Measurements from ENCODE around the gene TSPYL2. TPM values are rescaled to one million over a fixed set of nuclear protein-coding genes. Genes with fewer than 3 reads are reported as not detected.

TSPYL2 gene
- total RNA-seq, 1 experiment from 2014 or later = 39.3 TPM

DNA sequence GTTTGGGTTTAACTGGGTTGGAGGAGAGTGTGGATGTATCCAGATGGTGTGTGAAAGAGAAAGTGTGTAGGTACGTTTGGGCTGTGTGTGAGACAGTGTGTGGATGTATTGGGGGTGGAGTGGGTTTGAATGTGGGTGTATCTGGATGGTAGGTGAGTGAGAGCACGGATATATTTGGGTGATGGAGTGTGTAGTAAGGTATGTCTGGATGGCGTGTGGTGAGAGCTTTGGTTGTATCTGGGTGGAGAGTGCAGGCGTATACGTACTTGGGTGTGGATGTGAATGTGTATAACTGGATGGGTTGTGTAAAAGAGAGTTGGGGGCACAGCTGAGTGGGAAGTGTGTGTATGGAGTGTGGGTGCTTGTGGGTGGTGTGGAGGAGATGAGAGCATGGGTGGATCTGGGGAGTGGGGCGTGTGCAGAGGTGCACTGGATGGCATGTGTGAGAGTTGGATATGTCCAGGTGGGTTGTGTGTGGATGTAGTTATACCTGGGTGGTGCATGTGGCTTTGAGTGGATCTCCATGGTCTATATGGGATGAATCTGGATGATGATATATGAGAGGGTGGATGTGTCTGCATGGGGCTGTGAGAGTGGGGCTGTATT is 26.8 kb upstream of the TSPYL2 start:
- Mint-ChIP-seq H3K27ac (ENCODE audit: low read depth, unreplicated experiment) (no peak overlapping the region), H3K27me3 (ENCODE audit: insufficient read depth, unreplicated experiment) (no peaks in the 10 kb centered on the region), H3K9me3 (ENCODE audit: unreplicated experiment) (no peaks in the 10 kb centered on the region), H3K36me3 (ENCODE audit: insufficient read depth, unreplicated experiment) (no peaks in the 10 kb centered on the region), H3K4me3 (ENCODE audit: unreplicated experiment) (no peak overlapping the region), H3K4me1 (ENCODE audit: insufficient read depth, unreplicated experiment) (no peaks in the 10 kb centered on the region)
- no TSS peak for BruUV-seq (replicated peaks)
- no peak for DNase-seq (ENCODE audit: unreplicated experiment)
- intact Hi-C loops (cut with micrococcal nuclease) = no loop called here
- TF ChIP-seq, protein P1, sequence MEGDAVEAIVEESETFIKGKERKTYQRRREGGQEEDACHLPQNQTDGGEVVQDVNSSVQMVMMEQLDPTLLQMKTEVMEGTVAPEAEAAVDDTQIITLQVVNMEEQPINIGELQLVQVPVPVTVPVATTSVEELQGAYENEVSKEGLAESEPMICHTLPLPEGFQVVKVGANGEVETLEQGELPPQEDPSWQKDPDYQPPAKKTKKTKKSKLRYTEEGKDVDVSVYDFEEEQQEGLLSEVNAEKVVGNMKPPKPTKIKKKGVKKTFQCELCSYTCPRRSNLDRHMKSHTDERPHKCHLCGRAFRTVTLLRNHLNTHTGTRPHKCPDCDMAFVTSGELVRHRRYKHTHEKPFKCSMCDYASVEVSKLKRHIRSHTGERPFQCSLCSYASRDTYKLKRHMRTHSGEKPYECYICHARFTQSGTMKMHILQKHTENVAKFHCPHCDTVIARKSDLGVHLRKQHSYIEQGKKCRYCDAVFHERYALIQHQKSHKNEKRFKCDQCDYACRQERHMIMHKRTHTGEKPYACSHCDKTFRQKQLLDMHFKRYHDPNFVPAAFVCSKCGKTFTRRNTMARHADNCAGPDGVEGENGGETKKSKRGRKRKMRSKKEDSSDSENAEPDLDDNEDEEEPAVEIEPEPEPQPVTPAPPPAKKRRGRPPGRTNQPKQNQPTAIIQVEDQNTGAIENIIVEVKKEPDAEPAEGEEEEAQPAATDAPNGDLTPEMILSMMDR (IDR thresholded peaks at IDR 0.05; ENCODE audit: unreplicated experiment) = no peak
- ChIA-PET POLR2A (no interaction called here), CTCF (no interaction called here)

DNA sequence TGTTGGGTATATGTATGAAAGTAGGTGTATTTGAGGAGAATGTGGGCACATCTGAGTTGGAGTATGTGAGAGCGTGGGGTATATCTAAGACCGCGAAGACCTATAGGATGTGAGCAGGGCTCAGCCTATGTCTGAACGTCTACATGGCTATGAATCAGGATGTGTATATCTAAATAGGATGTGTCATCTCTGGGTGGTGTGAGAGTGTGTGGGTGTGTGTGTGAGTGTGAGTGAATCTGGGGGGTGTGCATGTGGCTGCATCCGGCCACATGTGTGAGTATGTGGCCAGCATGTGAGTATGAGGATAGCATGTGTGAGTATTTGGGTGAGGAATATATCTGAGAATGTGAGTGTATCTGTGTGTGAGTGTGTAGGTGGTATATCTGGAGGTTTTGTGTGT is 25.9 kb upstream of the TSPYL2 start:
- Mint-ChIP-seq H3K9me3 (ENCODE audit: unreplicated experiment) (no peaks in the 10 kb centered on the region), H3K27me3 (ENCODE audit: insufficient read depth, unreplicated experiment) (peaks cover 5% of the 10 kb centered on the region), H3K4me1 (ENCODE audit: insufficient read depth, unreplicated experiment) (no peaks in the 10 kb centered on the region), H3K36me3 (ENCODE audit: insufficient read depth, unreplicated experiment) (no peaks in the 10 kb centered on the region), H3K4me3 (ENCODE audit: unreplicated experiment) (no peak overlapping the region), H3K27ac (ENCODE audit: low read depth, unreplicated experiment) (no peak overlapping the region)
- POLR2A ChIA-PET = no interaction called here
- TF ChIP-seq, protein P1 (IDR thresholded peaks at IDR 0.05; ENCODE audit: unreplicated experiment) = no peak
- no TSS peak for BruUV-seq (replicated peaks)
- CTCF ChIA-PET = no interaction called here
- intact Hi-C loops (cut with micrococcal nuclease) = no loop called here
- no peak for DNase-seq (ENCODE audit: unreplicated experiment)

DNA sequence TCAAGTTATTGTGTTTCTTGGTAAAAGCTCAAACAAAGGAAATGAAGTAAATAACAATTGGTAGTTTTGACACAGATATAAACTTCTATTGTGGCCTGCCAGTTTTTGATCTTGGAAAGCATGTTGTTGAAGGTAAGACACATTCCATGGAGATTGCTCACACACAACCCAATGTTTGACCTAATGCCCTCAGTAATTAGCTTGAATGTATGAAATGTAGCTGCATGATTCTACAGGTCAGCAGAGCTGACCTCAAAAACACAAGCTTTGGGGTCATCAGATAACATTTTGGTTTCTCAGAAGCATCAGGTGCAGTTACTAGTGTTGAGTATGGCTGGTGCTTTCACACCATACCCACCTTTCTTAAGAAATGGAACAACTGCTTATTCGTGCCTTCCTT is 17.1 kb upstream of the TSPYL2 start:
- TF ChIP-seq, protein P1 (IDR thresholded peaks at IDR 0.05; ENCODE audit: unreplicated experiment) = no peak
- Mint-ChIP-seq H3K4me3 (ENCODE audit: unreplicated experiment) (no peak overlapping the region), H3K4me1 (ENCODE audit: insufficient read depth, unreplicated experiment) (no peaks in the 10 kb centered on the region), H3K36me3 (ENCODE audit: insufficient read depth, unreplicated experiment) (no peaks in the 10 kb centered on the region), H3K27ac (ENCODE audit: low read depth, unreplicated experiment) (no peak overlapping the region), H3K9me3 (ENCODE audit: unreplicated experiment) (no peaks in the 10 kb centered on the region), H3K27me3 (ENCODE audit: insufficient read depth, unreplicated experiment) (peaks cover 78% of the 10 kb centered on the region)
- intact Hi-C loops (cut with micrococcal nuclease) = no loop called here
- CTCF ChIA-PET = interaction anchor here (0.6 kb wide), 2 partner anchors 110 to 195 kb away, joined by 3 read pairs; no protein-coding TSS in a partner anchor
- POLR2A ChIA-PET = interaction anchor here (1.5 to 2.0 kb wide), 2 partner anchors 17 to 160 kb away, joined by 3 to 9 read pairs; partner anchors contain the start of genes KDM5C and TSPYL2
- DNase-seq (ENCODE audit: unreplicated experiment) = no peak
- no TSS peak for BruUV-seq (replicated peaks)

- CTCF ChIA-PET = interaction anchor here (0.6 to 3.3 kb wide), 13 partner anchors 16 to 308 kb away, joined by 3 to 34 read pairs (median 3); no protein-coding TSS in a partner anchor
- POLR2A ChIA-PET = interaction anchor here (0.8 to 4.1 kb wide), 5 partner anchors 11 to 154 kb away, joined by 3 to 56 read pairs (median 11); partner anchors contain the start of genes KDM5C and TSPYL2
- H3K27me3 Mint-ChIP-seq (ENCODE audit: insufficient read depth, unreplicated experiment) = peaks cover 71% of the 10 kb centered on the region
- H3K9me3 Mint-ChIP-seq (ENCODE audit: unreplicated experiment) = no peaks in the 10 kb centered on the region
- TF ChIP-seq, protein P1 (IDR thresholded peaks at IDR 0.05; ENCODE audit: unreplicated experiment) = no peak
- DNase-seq (ENCODE audit: unreplicated experiment) = no peak
- intact Hi-C loops (cut with micrococcal nuclease) = loop anchor here (1.0 to 5.0 kb wide), 3 partner anchors 18 to 151 kb away; no protein-coding TSS in a partner anchor
- no TSS peak for BruUV-seq (replicated peaks)
- no peaks in the 10 kb centered on the region for H3K36me3 Mint-ChIP-seq (ENCODE audit: insufficient read depth, unreplicated experiment)
- peaks cover 13% of the 10 kb centered on the region for H3K4me1 Mint-ChIP-seq (ENCODE audit: insufficient read depth, unreplicated experiment)
- H3K27ac Mint-ChIP-seq (ENCODE audit: low read depth, unreplicated experiment) = no peak overlapping the region
- no peak overlapping the region for H3K4me3 Mint-ChIP-seq (ENCODE audit: unreplicated experiment)
Measured at GRCh38 chrX:53071064-53071463, 11.1 kb upstream of the TSPYL2 start.
